ENCODE results near the gene TPM4. TPM values are rescaled to one million over a fixed set of nuclear protein-coding genes. Genes with fewer than 3 reads are reported as not detected.

The TPM4 gene
- total RNA-seq, 2 experiments from 2014 or later: 422 to 485 TPM

DNA sequence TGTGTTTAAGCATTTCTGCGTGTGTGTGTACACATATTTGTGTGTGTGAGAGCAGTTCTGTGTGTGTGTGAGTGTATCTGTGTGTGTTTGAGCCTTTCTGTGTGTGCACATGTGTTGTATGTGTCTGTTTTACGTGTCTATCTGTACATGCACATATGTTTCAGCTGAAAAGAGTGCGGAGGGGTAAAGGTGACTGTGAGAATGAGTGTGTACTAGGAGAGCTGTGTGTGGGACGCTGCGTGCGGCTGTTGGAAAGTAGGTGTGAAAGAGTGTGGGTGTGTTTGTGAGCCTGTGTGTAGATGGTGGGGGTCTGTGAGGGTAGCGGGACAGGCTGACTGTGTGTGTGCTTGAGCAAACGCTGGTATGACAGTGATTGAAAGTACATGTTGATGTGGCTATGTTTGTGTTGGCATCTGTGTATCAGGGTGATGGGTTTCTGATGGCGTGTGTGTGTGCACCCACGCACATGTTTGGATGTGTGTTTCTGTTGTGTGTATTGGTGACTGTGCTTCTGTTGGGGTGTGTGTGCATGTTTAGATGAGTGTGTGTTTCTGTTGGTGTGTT is 7.5 kb upstream of the TPM4 start:
- ChIA-PET CTCF (no interaction called here), POLR2A (no interaction called here)
- no peaks in the 10 kb centered on the region for H3K36me3 Mint-ChIP-seq (ENCODE audit: low read depth)
- H3K27ac Mint-ChIP-seq: no peak overlapping the region
- no peaks in the 10 kb centered on the region for H3K27me3 Mint-ChIP-seq
- no peaks in the 10 kb centered on the region for H3K9me3 Mint-ChIP-seq
- peaks cover 39% of the 10 kb centered on the region for H3K4me1 Mint-ChIP-seq
- H3K4me3 Mint-ChIP-seq: no peak overlapping the region
- no peak for DNase-seq

DNA sequence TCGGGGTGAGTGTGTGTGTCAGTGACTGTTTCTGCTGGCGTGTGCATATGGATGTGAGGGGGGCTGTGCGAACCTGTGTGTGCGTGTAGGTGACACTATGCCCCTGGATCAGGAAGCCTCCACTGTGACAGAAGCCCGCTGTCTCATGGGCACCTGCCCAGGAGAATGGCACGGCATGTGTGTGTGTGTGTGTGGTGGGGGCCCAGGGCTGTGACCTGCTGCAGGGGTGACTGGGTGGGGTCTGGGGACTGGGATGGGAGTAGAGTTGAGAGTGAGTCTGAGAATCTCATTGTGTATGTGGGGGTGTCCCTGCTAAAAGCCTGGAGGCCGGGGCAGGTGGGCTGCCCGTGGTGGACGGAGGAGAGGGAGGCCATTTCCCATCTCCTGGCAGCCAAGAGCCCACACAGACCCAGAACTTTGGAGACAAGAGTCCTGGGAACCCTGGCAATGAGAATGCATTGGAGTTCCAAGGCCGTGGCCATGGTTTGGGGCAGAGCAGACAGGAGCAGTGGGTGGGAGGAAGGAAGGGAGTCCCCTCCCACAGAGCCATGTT is 6.4 kb upstream of the TPM4 start:
- H3K27me3 Mint-ChIP-seq: no peaks in the 10 kb centered on the region
- H3K9me3 Mint-ChIP-seq: no peaks in the 10 kb centered on the region
- ChIA-PET CTCF (interaction anchor here (1.0 to 8.1 kb wide), 7 partner anchors 6 to 426 kb away, joined by 3 to 65 read pairs (median 4); partner anchors contain the start of genes C19orf44, CALR3 and RAB8A), POLR2A (interaction anchor here (0.6 to 1.2 kb wide), 3 partner anchors 42 to 81 kb away, joined by 3 to 4 read pairs (median 3); partner anchors contain the start of gene RAB8A)
- no peaks in the 10 kb centered on the region for H3K36me3 Mint-ChIP-seq (ENCODE audit: low read depth)
- no peak overlapping the region for H3K4me3 Mint-ChIP-seq
- H3K27ac Mint-ChIP-seq: no peak overlapping the region
- peaks cover 47% of the 10 kb centered on the region for H3K4me1 Mint-ChIP-seq
- DNase-seq: no peak

DNA sequence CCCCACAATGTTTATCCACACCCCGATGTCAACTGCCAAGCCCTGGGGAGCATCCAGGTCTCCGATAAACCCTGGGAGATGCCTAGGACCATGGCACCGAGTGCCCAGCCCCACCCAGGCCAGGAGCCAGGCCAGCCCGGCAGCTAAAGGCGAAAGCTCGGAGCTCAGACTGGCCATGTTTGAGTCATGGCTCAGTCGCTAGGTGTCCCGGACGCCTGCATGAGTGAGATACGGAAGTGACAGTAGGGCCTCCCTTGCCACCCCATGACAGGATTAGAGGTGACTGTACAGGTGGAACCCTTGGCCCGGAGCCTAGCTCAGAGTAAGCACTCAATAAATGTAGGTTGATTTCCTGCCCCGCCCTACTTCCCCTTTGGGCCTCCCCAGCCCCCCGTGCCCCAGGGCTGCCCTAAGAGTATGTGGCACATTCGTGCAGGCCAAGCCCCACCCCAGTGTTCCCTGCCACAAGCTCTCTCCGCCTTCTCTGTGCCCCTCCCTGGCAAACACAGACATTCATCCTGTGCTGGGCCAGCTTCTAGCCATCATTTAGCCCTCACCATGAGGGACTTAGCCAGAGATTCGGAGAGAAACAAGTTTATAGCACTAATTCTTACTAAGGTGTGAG is 5.8 kb upstream of the TPM4 start:
- no peaks in the 10 kb centered on the region for H3K27me3 Mint-ChIP-seq
- POLR2A ChIA-PET: interaction anchor here (0.6 to 2.5 kb wide), 5 partner anchors 16 to 115 kb away, joined by 3 to 12 read pairs (median 3); partner anchors contain the start of genes FAM32A and RAB8A
- peaks cover 53% of the 10 kb centered on the region for H3K4me1 Mint-ChIP-seq
- H3K9me3 Mint-ChIP-seq: no peaks in the 10 kb centered on the region
- DNase-seq: peak; percentile 89
- no peaks in the 10 kb centered on the region for H3K36me3 Mint-ChIP-seq (ENCODE audit: low read depth)
- H3K4me3 Mint-ChIP-seq: no peak overlapping the region
- CTCF ChIA-PET: interaction anchor here (0.8 to 8.1 kb wide), 12 partner anchors 7 to 732 kb away, joined by 3 to 65 read pairs (median 4); partner anchors contain the start of genes C19orf44, CALR3, FAM32A and RAB8A
- H3K27ac Mint-ChIP-seq: no peak overlapping the region

DNA sequence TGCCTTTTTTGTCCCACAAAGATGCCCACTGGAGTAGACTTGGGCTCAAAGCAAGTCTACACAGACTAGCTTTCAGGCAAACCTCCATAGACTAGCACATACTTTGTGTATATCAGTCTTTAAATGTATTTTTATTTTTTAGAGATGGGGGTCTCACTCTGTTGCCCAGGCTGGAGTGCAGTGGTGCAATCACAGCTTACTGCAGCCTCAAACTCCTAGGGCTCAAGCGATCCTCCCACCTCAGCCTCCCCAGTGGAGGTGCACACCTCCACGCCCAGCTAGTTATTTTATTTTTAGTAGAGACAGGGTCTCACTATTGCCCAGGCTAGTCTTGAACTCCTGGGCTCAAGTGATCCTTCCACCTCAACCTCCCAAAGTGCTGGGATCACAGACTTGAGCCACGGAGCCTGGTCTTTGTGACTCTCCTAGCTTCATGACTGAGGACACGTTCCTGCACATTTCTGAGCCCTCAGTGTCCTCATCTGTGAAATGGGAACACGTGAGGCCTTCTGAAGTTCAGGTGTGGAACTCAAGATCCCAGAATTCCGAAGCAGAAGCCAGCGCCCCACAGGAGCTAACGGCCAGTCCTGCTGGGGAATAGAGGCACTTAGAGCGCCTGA is 5.1 kb upstream of the TPM4 start:
- Mint-ChIP-seq H3K36me3 (ENCODE audit: low read depth) (no peaks in the 10 kb centered on the region), H3K9me3 (no peaks in the 10 kb centered on the region), H3K4me1 (peaks cover 58% of the 10 kb centered on the region), H3K27ac (no peak overlapping the region), H3K27me3 (no peaks in the 10 kb centered on the region), H3K4me3 (no peak overlapping the region)
- DNase-seq: no peak
- ChIA-PET CTCF (interaction anchor here (0.6 to 8.1 kb wide), 16 partner anchors 7 to 733 kb away, joined by 3 to 65 read pairs (median 3); partner anchors contain the start of genes C19orf44, CALR3, FAM32A and RAB8A), POLR2A (interaction anchor here (0.7 to 2.5 kb wide), 3 partner anchors 15 to 114 kb away, joined by 3 to 12 read pairs (median 4); partner anchors contain the start of genes FAM32A and RAB8A)

DNA sequence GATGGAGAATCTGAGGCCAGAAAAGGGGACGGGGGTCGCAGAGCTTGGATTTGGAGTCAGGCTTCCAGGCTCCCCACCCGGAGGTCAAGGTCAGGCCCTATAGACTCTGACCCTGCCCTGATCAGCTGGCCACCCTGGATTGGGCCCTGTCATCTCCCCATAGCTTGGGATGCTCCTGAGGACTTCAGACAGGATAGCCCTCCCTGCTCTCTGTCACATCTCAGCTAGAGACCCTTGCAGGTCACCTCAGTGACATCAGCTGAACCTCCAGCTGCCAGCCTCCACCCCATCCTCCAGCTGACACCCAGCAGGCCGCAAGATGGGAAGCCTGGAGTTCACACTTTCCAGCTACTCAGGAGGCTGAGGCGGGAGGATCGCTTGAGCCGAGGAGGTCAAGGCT is 2.8 kb upstream of the TPM4 start:
- no peak for DNase-seq
- ChIA-PET CTCF (interaction anchor here (1.3 to 8.1 kb wide), 3 partner anchors 10 to 13 kb away, joined by 4 to 65 read pairs (median 10); no protein-coding TSS in a partner anchor), POLR2A (interaction anchor here (0.8 to 1.0 kb wide), 2 partner anchors 10 to 13 kb away, joined by 3 to 4 read pairs; no protein-coding TSS in a partner anchor)
- Mint-ChIP-seq H3K27ac (peak overlapping the region; percentile 91), H3K4me1 (peaks cover 53% of the 10 kb centered on the region), H3K9me3 (no peaks in the 10 kb centered on the region), H3K27me3 (no peaks in the 10 kb centered on the region), H3K4me3 (no peak overlapping the region), H3K36me3 (ENCODE audit: low read depth) (peaks cover 13% of the 10 kb centered on the region)

DNA sequence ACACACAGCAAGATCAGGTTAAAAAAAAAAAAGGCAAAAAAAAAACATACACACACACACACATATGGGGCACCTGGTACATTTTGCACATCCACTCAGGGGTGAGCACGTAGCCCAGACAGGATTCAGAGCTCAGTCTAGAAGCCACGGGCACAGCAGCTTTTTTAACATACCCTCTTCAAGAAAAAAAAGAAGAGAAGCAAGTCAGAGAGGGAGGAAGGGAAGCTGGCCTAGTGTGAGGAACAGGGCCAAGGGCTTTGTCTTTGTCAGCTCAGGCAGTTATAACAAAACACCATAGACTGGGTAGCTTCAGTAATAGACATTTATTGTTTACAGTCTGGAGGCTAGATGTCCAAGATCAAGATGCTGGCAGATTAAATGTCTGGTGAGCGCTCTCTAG is 2.3 kb upstream of the TPM4 start:
- Mint-ChIP-seq H3K27ac (peak overlapping the region; percentile 91), H3K4me3 (peak overlapping the region; percentile 83), H3K27me3 (no peaks in the 10 kb centered on the region), H3K4me1 (peaks cover 54% of the 10 kb centered on the region), H3K9me3 (no peaks in the 10 kb centered on the region), H3K36me3 (ENCODE audit: low read depth) (peaks cover 17% of the 10 kb centered on the region)
- POLR2A ChIA-PET: interaction anchor here (0.8 to 1.0 kb wide), 2 partner anchors 9 to 12 kb away, joined by 3 to 4 read pairs; no protein-coding TSS in a partner anchor
- DNase-seq: peak; percentile 56
- CTCF ChIA-PET: interaction anchor here (1.3 to 8.1 kb wide), 5 partner anchors 10 to 38 kb away, joined by 3 to 65 read pairs (median 9); no protein-coding TSS in a partner anchor

DNA sequence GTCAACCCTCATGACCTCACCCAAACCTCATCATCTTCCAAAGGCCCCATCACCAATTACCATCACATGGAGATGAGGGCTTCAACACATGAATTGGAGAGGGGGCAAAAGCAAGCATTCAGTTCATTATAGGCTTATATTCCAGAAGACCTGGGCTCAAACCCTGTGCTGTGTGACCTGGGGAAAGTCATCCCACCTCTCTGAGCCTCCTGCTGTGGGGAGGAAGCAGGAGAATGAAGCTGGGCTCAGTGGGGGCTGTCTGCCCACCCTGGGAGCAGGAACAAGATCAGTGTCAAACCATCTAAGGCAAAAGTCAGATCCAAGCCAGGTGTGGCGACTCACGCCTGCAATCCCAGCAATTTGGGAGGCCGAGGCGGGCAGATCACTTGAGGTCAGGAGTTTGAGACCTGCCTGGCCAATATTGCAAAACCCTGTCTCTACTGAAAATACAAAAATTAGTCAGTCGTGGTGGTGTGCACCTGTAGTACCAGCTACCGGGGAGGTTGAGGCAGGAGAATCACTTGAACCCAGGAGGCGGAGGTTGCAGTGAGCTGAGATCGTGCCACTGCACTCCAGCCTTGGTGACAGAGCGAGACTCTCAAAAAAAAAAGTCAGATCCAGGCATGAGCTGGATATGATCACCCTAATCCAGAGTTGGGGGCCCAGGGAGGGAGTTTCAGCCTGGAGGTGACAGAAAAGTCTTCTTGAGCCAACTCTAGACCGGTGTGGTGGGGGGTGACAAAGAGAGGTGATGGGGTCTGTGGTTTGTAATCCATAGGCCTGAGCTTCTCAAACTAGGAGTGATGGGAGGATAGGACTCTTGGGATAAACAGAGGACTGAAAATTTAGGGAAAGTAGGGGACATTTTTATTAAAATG is 1.6 kb upstream of the TPM4 start:
- CTCF ChIA-PET: interaction anchor here (0.9 to 8.1 kb wide), 8 partner anchors 10 to 39 kb away, joined by 3 to 65 read pairs (median 5); no protein-coding TSS in a partner anchor
- Mint-ChIP-seq H3K36me3 (ENCODE audit: low read depth) (peaks cover 21% of the 10 kb centered on the region), H3K9me3 (no peaks in the 10 kb centered on the region), H3K27ac (peak overlapping the region; percentile 91), H3K27me3 (no peaks in the 10 kb centered on the region), H3K4me3 (peak overlapping the region; percentile 83), H3K4me1 (peaks cover 60% of the 10 kb centered on the region)
- no peak for DNase-seq
- POLR2A ChIA-PET: interaction anchor here (0.8 to 1.0 kb wide), 2 partner anchors 9 to 11 kb away, joined by 3 to 4 read pairs; no protein-coding TSS in a partner anchor

DNA sequence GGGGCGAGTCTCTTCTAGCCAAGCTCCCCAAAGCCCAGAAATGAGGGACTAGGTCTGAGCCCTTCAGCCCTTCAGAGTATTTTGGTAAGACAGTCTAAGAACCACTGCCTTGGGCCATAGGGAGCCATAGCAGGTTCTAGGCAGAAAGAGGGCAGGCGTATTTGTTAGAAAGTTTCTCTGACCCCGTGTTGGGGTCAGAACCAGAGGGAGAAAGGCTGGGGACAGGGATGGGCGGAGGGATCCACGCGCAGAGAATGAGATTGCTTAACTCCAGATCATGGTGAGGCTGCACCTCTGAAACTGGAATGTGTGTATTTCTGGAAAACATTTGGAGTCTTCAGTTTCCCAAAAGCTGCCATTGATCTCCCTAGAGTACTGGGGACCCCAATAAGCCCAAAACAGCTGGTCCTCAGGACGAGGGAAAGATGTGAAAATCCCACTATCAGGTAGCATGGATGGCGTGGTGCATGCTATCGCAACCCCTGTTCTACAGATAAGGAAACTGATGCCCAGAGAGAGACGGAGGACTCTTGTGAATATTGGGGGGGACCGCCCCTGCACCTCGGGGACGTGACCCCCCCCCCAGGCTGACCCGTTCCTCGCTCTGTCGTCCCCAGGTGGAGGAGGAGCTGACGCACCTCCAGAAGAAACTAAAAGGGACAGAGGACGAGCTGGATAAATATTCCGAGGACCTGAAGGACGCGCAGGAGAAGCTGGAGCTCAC is 703 bp upstream of the TPM4 start:
- Mint-ChIP-seq H3K4me1 (peaks cover 67% of the 10 kb centered on the region), H3K4me3 (peak overlapping the region; percentile 83), H3K27me3 (no peaks in the 10 kb centered on the region), H3K27ac (peak overlapping the region; percentile 91), H3K9me3 (no peaks in the 10 kb centered on the region), H3K36me3 (ENCODE audit: low read depth) (peaks cover 28% of the 10 kb centered on the region)
- ChIA-PET POLR2A (interaction anchor here (0.6 to 0.7 kb wide), 3 partner anchors 9 to 229 kb away, joined by 3 to 5 read pairs (median 4); partner anchors contain the start of gene HSH2D), CTCF (interaction anchor here (0.9 to 8.1 kb wide), 12 partner anchors 11 to 71 kb away, joined by 3 to 65 read pairs (median 3); partner anchors contain the start of gene HSH2D)
- DNase-seq: no peak

DNA sequence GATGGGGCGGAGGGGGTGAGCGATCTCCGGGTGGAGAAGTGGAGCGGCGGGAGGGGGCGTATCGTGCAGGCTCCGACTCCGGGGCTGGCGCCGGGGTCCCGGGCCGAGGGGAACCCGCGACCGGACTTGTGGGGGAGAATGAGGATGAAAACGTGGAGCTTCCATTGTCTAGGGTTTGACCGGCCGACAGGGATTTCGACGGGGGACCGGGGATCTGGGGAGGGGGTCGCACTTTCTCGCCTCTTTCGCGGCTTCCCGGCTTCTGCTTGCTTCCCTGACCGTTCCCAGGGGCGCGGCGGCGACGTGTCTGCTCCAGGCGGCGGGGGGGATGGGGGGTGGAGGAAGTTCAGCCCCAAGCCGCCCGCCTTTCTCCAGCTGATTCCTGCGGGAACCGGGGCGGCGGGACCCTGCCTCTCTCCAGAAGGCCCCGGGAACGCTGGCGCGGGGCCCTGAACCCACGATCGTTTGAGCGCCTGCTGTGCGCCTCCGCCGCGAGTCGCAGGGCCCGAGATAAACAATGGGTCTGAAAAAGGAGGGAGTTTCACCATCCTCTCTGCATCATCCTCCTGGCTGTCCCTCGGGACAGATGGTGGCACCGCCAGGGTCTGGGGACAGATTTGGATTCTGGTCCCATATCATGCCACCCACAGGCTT is 790 bp downstream of the TPM4 start:
- POLR2A ChIA-PET: interaction anchor here (0.6 to 1.0 kb wide), 2 partner anchors 10 to 108 kb away, joined by 3 to 4 read pairs; partner anchors contain the start of gene FAM32A
- Mint-ChIP-seq H3K4me1 (peaks cover 71% of the 10 kb centered on the region), H3K27me3 (no peaks in the 10 kb centered on the region), H3K4me3 (peak overlapping the region; percentile 83), H3K27ac (peak overlapping the region; percentile 95), H3K36me3 (ENCODE audit: low read depth) (peaks cover 42% of the 10 kb centered on the region), H3K9me3 (no peaks in the 10 kb centered on the region)
- DNase-seq: no peak
- CTCF ChIA-PET: interaction anchor here (1.0 to 8.1 kb wide), 4 partner anchors 9 to 20 kb away, joined by 4 to 65 read pairs (median 7); no protein-coding TSS in a partner anchor

DNA sequence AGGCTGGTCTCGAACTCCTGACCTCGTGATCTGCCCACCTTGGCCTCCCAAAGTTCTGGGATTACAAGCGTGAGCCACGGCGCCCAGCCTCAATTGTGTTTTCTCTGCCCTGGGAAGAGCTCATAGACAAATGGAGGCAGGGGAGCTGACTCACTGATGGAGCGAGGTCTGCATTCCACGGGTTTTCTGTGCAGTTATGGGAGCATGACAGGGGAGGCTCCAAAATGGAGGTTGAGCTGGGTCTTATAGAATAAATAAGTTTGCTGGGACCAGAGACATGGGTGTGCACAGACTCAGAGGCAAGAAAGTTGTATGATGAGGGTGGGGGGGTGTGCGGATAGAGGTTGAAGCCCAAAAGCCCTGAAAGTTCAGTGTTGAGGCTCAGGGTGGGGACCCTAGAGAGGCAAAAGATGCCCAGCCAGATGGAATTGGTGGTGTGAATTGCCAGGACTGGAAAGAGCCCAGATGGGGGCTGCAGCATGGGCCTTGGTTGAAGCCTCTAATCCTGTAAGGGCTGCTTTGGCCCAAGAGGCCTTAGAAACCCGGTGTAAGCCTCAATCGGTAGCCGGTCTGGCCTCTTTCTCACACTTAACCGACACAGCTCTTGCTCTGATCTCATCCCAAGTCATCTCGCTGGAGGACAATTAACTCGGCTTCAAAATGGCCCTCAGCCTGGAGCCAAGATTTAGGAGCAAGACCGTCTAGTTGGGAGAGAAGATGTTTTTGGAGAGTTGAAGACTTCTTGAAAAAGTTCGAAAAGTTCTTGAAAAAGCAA is 1.9 kb downstream of the TPM4 start:
- no peaks in the 10 kb centered on the region for H3K27me3 Mint-ChIP-seq
- H3K4me1 Mint-ChIP-seq: peaks cover 71% of the 10 kb centered on the region
- DNase-seq: no peak
- POLR2A ChIA-PET: interaction anchor here (0.6 to 1.4 kb wide), 3 partner anchors 9 to 107 kb away, joined by 3 to 5 read pairs (median 4); partner anchors contain the start of genes FAM32A and RAB8A
- H3K9me3 Mint-ChIP-seq: no peaks in the 10 kb centered on the region
- peak overlapping the region; percentile 83 for H3K4me3 Mint-ChIP-seq
- H3K27ac Mint-ChIP-seq: peak overlapping the region; percentile 95
- CTCF ChIA-PET: interaction anchor here (0.6 to 8.1 kb wide), 10 partner anchors 8 to 185 kb away, joined by 3 to 65 read pairs (median 4); partner anchors contain the start of genes HSH2D and RAB8A
- H3K36me3 Mint-ChIP-seq (ENCODE audit: low read depth): peaks cover 52% of the 10 kb centered on the region
